Esophagus muscularis mucosa (tissue), 4 donors: ENCODE measurements around the gene CLSTN3. TPM values are rescaled to one million over a fixed set of nuclear protein-coding genes. Genes with fewer than 3 reads are reported as not detected.

Source experiments
- DNase-seq: peaks from one replicate; pipeline ENCODE4 v3.0.0-alpha.2; 2017; ENCODE audit errors: extremely low spot score
- H3K27ac ChIP-seq, 4 donors: fragments of 200-600 bp; sonication (generic); replicated peaks in 1 of 4; 1 replicate in 3 of 4; 2 replicates in 1 of 4; pipeline ENCODE4 v1.5.1; 2016 to 2019; ENCODE audit warnings: mild to moderate bottlenecking in 1 of 4
- H3K27me3 ChIP-seq, 4 donors: fragments of 200-600 bp; sonication (generic); one replicate each; pipeline versions ENCODE4 v1.5.1 to v1.6.0; 2016 to 2019
- H3K36me3 ChIP-seq, 4 donors: fragments of 200-600 bp; sonication (generic); one replicate each; pipeline ENCODE4 v1.5.1; 2016 to 2019
- H3K4me1 ChIP-seq, 4 donors: fragments of 200-600 bp; sonication (generic); one replicate each; pipeline ENCODE4 v1.5.1; 2016 to 2019
- H3K4me3 ChIP-seq, 4 donors: fragments of 200-600 bp; sonication (generic); 1 replicate in 2 of 4; 2 replicates in 2 of 4; pipeline ENCODE4 v1.5.1; 2016 to 2019; ENCODE audit warnings: mild to moderate bottlenecking in 4 of 4, moderate library complexity in 1 of 4
- H3K9me3 ChIP-seq, 4 donors: fragments of 200-600 bp; sonication (generic); 1 replicate in 3 of 4; 2 replicates in 1 of 4; pipeline ENCODE4 v1.5.1; 2016 to 2019
- CTCF ChIP-seq, 3 experiments: fragments of 200-600 bp in 2 of 3; fragments of 450-650 bp in 1 of 3; sonication (generic) in 2 of 3; IDR thresholded peaks; one replicate each; pipeline ENCODE4 v1.5.1; 2017 to 2019; ENCODE audit warnings: antibody characterized with exemption in 3 of 3, mild to moderate bottlenecking in 2 of 3, moderate library complexity in 1 of 3
- EP300 ChIP-seq: sonication (generic); formaldehyde crosslinking; IDR thresholded peaks from one replicate; pipeline ENCODE4 v1.6.1; 2017; ENCODE audit warnings: antibody characterized with exemption
- POLR2A ChIP-seq: fragments of 450-650 bp; IDR thresholded peaks from one replicate; pipeline ENCODE4 v1.6.1; 2017; ENCODE audit warnings: antibody characterized with exemption, moderate library complexity, mild to moderate bottlenecking, low read depth
- POLR2AphosphoS5 ChIP-seq, 2 donors: sonication (generic); formaldehyde crosslinking; IDR thresholded peaks; one replicate each; pipeline ENCODE4 v1.6.1; 2017; ENCODE audit warnings: antibody characterized with exemption in 2 of 2
- WGBS: methylation state at CpG from one replicate; pipeline ENCODE4 v1.1.5; 2018; 5-methylcytosine and 5-hydroxymethylcytosine counted together
- intact Hi-C: fragments of 100-400 bp; cut with DNase I; formaldehyde crosslinking; loops from one replicate; pipeline ENCODE4 v1.15.1; 2023
- total RNA-seq, 4 donors: library from RNA; depleted of rRNA; stranded (reverse); fragments of >200 nt; gene quantifications; one replicate each; pipeline versions ENCODE4 v1.1.0 to v1.2.1, GENCODE V29; 2016

The CLSTN3 gene
- total RNA-seq, 4 donors from 2014 or later = 9.6 to 25.6 (median 19.3) TPM

GRCh38 chr12:7116196-7116595 lies 14.0 kb upstream of the CLSTN3 start:
- no peak overlapping the region for H3K27ac ChIP-seq
- H3K4me3 ChIP-seq = no peak overlapping the region
- no peaks in the 10 kb centered on the region for H3K27me3 ChIP-seq
- intact Hi-C loops = no loop called here
- H3K9me3 ChIP-seq = no peaks in the 10 kb centered on the region
- DNase-seq = no peak
- 83% methylated on average over 3 of the region's 3 CpGs for WGBS
- TF ChIP-seq POLR2AphosphoS5 (IDR thresholded peaks at IDR 0.05) (no peak), POLR2A (no peak), EP300 (no peak), CTCF (IDR thresholded peaks at IDR 0.05) (no peak)
- H3K36me3 ChIP-seq = peaks cover 0 to 33% (median 3%) of the 10 kb centered on the region in 4 donors
- H3K4me1 ChIP-seq = peaks cover 0 to 24% (median 23%) of the 10 kb centered on the region in 4 donors

GRCh38 chr12:7116916-7117315 lies 13.3 kb upstream of the CLSTN3 start:
- H3K4me3 ChIP-seq = no peak overlapping the region
- no peak for TF ChIP-seq POLR2AphosphoS5 (IDR thresholded peaks at IDR 0.05)
- no peak for TF ChIP-seq EP300
- TF ChIP-seq POLR2A = no peak
- TF ChIP-seq CTCF (IDR thresholded peaks at IDR 0.05) = no peak
- no peak overlapping the region for H3K27ac ChIP-seq
- H3K36me3 ChIP-seq = peaks cover 0 to 33% (median 3%) of the 10 kb centered on the region in 4 donors
- H3K9me3 ChIP-seq = no peaks in the 10 kb centered on the region
- peaks cover 0 to 19% (median 18%) of the 10 kb centered on the region in 4 donors for H3K4me1 ChIP-seq
- intact Hi-C loops = no loop called here
- H3K27me3 ChIP-seq = no peaks in the 10 kb centered on the region
- no peak for DNase-seq
- WGBS = 82% methylated on average over 9 of the region's 9 CpGs

GRCh38 chr12:7117670-7118069 lies 12.5 kb upstream of the CLSTN3 start:
- no peak for DNase-seq
- TF ChIP-seq CTCF (IDR thresholded peaks at IDR 0.05) (no peak), POLR2A (no peak), EP300 (no peak), POLR2AphosphoS5 (IDR thresholded peaks at IDR 0.05) (no peak)
- intact Hi-C loops = no loop called here
- WGBS = 84% methylated on average over 3 of the region's 3 CpGs
- H3K27ac ChIP-seq = no peak overlapping the region
- no peaks in the 10 kb centered on the region for H3K9me3 ChIP-seq
- H3K4me3 ChIP-seq = no peak overlapping the region
- H3K4me1 ChIP-seq = peaks cover 2 to 18% (median 16%) of the 10 kb centered on the region in 4 donors
- no peaks in the 10 kb centered on the region for H3K27me3 ChIP-seq
- H3K36me3 ChIP-seq = peaks cover 0 to 33% (median 3%) of the 10 kb centered on the region in 4 donors

GRCh38 chr12:7118881-7119280 lies 11.3 kb upstream of the CLSTN3 start:
- no peaks in the 10 kb centered on the region for H3K9me3 ChIP-seq
- peaks cover 7 to 19% (median 12%) of the 10 kb centered on the region in 4 donors for H3K4me1 ChIP-seq
- H3K36me3 ChIP-seq = peaks cover 0 to 33% (median 3%) of the 10 kb centered on the region in 4 donors
- H3K4me3 ChIP-seq = no peak overlapping the region
- no peak overlapping the region for H3K27ac ChIP-seq
- TF ChIP-seq POLR2AphosphoS5 (IDR thresholded peaks at IDR 0.05) (no peak), CTCF (IDR thresholded peaks at IDR 0.05) (no peak), EP300 (no peak), POLR2A (no peak)
- 89% methylated on average over 3 of the region's 3 CpGs for WGBS
- H3K27me3 ChIP-seq = no peaks in the 10 kb centered on the region
- no peak for DNase-seq
- intact Hi-C loops = no loop called here

- TF ChIP-seq CTCF (IDR thresholded peaks at IDR 0.05) (no peak), EP300 (no peak), POLR2AphosphoS5 (IDR thresholded peaks at IDR 0.05) (no peak)
- intact Hi-C loops = no loop called here
- Histone ChIP-seq H3K36me3 (peaks cover 0 to 30% (median 3%) of the 10 kb centered on the region in 4 donors), H3K27ac (no peak overlapping the region), H3K9me3 (no peaks in the 10 kb centered on the region), H3K4me1 (peaks cover 7 to 20% (median 12%) of the 10 kb centered on the region in 4 donors), H3K4me3 (no peak overlapping the region), H3K27me3 (no peaks in the 10 kb centered on the region)
- 81% methylated on average over 3 of the region's 5 CpGs for WGBS
- DNase-seq = no peak
Measured at GRCh38 chr12:7120166-7120565, 10.0 kb upstream of the CLSTN3 start.
